ENCODE measurements around the gene ZRANB2. TPM values are rescaled to one million over a fixed set of nuclear protein-coding genes. Genes with fewer than 3 reads are reported as not detected.

Gene ZRANB2
- total RNA-seq, 1 experiment from 2014 or later = 112 TPM

DNA sequence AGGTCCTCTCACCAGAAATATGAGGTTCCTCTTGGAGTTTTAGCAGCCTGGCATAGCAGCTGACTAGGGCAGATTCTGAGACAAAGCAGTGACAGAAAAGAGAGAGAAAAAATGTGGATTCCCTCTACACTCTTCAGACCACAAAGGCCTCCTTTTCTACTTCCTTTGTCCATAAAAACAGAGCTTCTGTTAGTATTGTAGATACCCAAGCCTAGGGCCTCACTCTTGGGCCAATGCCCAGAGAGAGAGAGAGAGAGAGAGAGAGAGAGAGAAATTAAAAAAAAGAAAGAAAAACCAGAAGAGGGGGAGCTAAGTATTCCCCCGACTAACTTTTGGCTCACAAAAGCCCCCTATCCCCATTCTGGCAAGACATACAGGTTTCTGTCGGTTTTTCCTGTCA, 2.4 kb upstream of the ZRANB2 start:
- intact Hi-C loops (cut with micrococcal nuclease; ENCODE audit: unreplicated experiment) = loop anchor here (10.0 kb wide), 1 partner anchor 1622 kb away; no protein-coding TSS in a partner anchor
- no peaks in the 10 kb centered on the region for H3K9me3 ChIP-seq (ENCODE audit: low read depth, low read length, poor library complexity, severe bottlenecking)
- H3K4me3 ChIP-seq (ENCODE audit: low read depth, low read length, poor library complexity, severe bottlenecking) = no peak overlapping the region
- TF ChIP-seq, protein P1, sequence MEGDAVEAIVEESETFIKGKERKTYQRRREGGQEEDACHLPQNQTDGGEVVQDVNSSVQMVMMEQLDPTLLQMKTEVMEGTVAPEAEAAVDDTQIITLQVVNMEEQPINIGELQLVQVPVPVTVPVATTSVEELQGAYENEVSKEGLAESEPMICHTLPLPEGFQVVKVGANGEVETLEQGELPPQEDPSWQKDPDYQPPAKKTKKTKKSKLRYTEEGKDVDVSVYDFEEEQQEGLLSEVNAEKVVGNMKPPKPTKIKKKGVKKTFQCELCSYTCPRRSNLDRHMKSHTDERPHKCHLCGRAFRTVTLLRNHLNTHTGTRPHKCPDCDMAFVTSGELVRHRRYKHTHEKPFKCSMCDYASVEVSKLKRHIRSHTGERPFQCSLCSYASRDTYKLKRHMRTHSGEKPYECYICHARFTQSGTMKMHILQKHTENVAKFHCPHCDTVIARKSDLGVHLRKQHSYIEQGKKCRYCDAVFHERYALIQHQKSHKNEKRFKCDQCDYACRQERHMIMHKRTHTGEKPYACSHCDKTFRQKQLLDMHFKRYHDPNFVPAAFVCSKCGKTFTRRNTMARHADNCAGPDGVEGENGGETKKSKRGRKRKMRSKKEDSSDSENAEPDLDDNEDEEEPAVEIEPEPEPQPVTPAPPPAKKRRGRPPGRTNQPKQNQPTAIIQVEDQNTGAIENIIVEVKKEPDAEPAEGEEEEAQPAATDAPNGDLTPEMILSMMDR (conservative IDR thresholded peaks at IDR 0.05; ENCODE audit: low read depth, low read length) = no peak
- TF ChIP-seq EZH2 (IDR thresholded peaks at IDR 0.05; ENCODE audit: borderline replicate concordance, low read depth, low read length, poor library complexity, severe bottlenecking) = no peak
- H3K4me1 ChIP-seq (ENCODE audit: insufficient read depth, low read length, poor library complexity, severe bottlenecking) = peaks cover 11% of the 10 kb centered on the region
- BruUV-seq (replicated peaks) = no TSS peak
- H3K36me3 ChIP-seq (ENCODE audit: insufficient read depth, low read length, poor library complexity, severe bottlenecking) = peaks cover 4% of the 10 kb centered on the region
- H3K27ac ChIP-seq (ENCODE audit: low read depth, low read length, poor library complexity, severe bottlenecking) = no peak overlapping the region
- ChIA-PET POLR2A (ENCODE audit: low non-redundant PET) (no interaction called here), CTCF (no interaction called here)
- no peaks in the 10 kb centered on the region for H3K27me3 ChIP-seq (replicated peaks; ENCODE audit: insufficient read depth, low read depth, low read length, poor library complexity)
- no peak for DNase-seq (ENCODE audit: low spot score)

DNA sequence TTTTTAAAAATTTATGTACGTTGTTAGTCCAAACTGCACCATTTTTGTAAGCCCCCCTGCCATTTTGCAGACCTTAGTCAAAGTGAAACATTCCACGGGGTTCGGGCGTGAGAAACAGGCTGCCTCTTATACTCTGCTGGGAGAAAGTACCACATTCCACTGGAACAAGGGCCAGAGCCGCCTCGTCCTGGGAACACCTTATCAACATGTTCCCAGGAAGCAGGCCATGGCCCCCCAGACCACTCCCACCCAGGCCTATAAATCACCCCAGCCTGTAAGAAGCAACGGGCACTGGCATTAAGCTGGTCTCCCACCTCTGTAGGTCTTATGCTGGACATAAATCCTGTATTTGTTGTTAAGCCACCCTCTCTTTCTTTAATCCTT, 854 bp upstream of the ZRANB2 start:
- no peak overlapping the region for H3K27ac ChIP-seq (ENCODE audit: low read depth, low read length, poor library complexity, severe bottlenecking)
- no peak for TF ChIP-seq EZH2 (IDR thresholded peaks at IDR 0.05; ENCODE audit: borderline replicate concordance, low read depth, low read length, poor library complexity, severe bottlenecking)
- TF ChIP-seq, protein P1 (conservative IDR thresholded peaks at IDR 0.05; ENCODE audit: low read depth, low read length) = no peak
- DNase-seq (ENCODE audit: low spot score) = no peak
- TSS peak; percentile 99 for BruUV-seq (replicated peaks)
- H3K9me3 ChIP-seq (ENCODE audit: low read depth, low read length, poor library complexity, severe bottlenecking) = no peaks in the 10 kb centered on the region
- peak overlapping the region; percentile 81 for H3K4me3 ChIP-seq (ENCODE audit: low read depth, low read length, poor library complexity, severe bottlenecking)
- no peaks in the 10 kb centered on the region for H3K27me3 ChIP-seq (replicated peaks; ENCODE audit: insufficient read depth, low read depth, low read length, poor library complexity)
- intact Hi-C loops (cut with micrococcal nuclease; ENCODE audit: unreplicated experiment) = loop anchor here (10.0 kb wide), 1 partner anchor 1623 kb away; no protein-coding TSS in a partner anchor
- H3K36me3 ChIP-seq (ENCODE audit: insufficient read depth, low read length, poor library complexity, severe bottlenecking) = peaks cover 19% of the 10 kb centered on the region
- H3K4me1 ChIP-seq (ENCODE audit: insufficient read depth, low read length, poor library complexity, severe bottlenecking) = peaks cover 11% of the 10 kb centered on the region
- ChIA-PET CTCF (no interaction called here), POLR2A (ENCODE audit: low non-redundant PET) (no interaction called here)

DNA sequence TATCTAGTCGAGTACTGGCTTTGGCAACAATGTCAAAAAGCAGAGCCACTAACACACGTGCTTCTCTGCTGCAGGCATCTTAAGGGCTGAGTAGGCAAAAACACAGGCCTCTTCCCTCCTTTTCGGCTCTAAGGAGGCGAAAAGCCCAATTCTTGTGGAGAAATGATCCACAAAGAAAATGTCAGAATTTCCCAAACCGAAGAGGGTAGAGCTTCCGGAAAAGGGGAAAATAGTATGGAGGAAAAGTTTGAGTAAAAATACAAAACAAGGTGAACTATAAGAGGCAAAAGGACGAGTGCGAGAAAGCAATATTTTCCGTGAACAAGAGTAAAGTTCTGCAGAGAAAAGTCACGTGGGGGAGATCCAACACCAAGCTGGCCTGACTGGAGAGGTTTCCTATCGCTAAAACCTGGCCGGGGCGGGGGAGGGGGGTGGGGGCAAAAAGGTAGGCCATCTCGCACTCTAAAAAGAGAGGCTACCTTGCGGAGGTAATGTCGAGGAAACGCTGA, 551 bp downstream of the ZRANB2 start:
- CTCF ChIA-PET = interaction anchor here (0.5 to 0.6 kb wide), 2 partner anchors 34 to 52 kb away, joined by 5 to 7 read pairs; no protein-coding TSS in a partner anchor
- no TSS peak for BruUV-seq (replicated peaks)

More for the DNA sequence above, 551 bp downstream of the ZRANB2 start:
- peaks cover 33% of the 10 kb centered on the region for H3K36me3 ChIP-seq (ENCODE audit: insufficient read depth, low read length, poor library complexity, severe bottlenecking)
- DNase-seq (ENCODE audit: low spot score) = peak; percentile 44
- TF ChIP-seq, protein P1 (conservative IDR thresholded peaks at IDR 0.05; ENCODE audit: low read depth, low read length) = no peak
- TF ChIP-seq EZH2 (IDR thresholded peaks at IDR 0.05; ENCODE audit: borderline replicate concordance, low read depth, low read length, poor library complexity, severe bottlenecking) = no peak
- intact Hi-C loops (cut with micrococcal nuclease; ENCODE audit: unreplicated experiment) = loop anchor here (10.0 kb wide), 1 partner anchor 1625 kb away; no protein-coding TSS in a partner anchor
- peak overlapping the region; percentile 96 for H3K27ac ChIP-seq (ENCODE audit: low read depth, low read length, poor library complexity, severe bottlenecking)
- H3K4me1 ChIP-seq (ENCODE audit: insufficient read depth, low read length, poor library complexity, severe bottlenecking) = peaks cover 11% of the 10 kb centered on the region
- no peaks in the 10 kb centered on the region for H3K9me3 ChIP-seq (ENCODE audit: low read depth, low read length, poor library complexity, severe bottlenecking)
- no peaks in the 10 kb centered on the region for H3K27me3 ChIP-seq (replicated peaks; ENCODE audit: insufficient read depth, low read depth, low read length, poor library complexity)
- POLR2A ChIA-PET (ENCODE audit: low non-redundant PET) = interaction anchor here (0.6 kb wide), 2 partner anchors 1799 to 1949 kb away, joined by 3 to 5 read pairs; no protein-coding TSS in a partner anchor
- H3K4me3 ChIP-seq (ENCODE audit: low read depth, low read length, poor library complexity, severe bottlenecking) = peak overlapping the region; percentile 81
